Measurements from ENCODE around the gene TMEM14B.

TMEM14B gene

DNA sequence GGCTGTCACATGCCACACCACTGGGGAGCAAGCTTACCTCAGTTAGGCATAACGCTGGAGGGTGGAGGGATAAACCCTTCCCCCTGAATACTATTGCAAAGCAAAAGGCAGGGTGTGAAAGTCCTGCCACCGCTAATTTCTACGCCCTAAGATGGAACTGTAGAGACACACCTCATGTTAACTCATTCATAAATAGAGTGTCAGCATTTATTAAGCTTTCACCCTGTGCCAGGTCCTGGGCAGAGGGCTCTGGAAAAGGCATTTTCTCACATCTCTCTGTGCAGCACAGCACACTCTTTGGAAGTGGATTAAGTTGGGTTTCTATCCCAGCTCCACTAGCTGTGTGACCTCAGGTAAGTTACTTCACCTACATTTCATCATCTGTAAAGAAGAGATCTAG lies 21.8 kb downstream of the TMEM14B start:
- no peak for ATAC-seq
- no peak for TF ChIP-seq ARNTL (CRISPR knock-in tag; IDR thresholded peaks at IDR 0.05; ENCODE audit: borderline replicate concordance, low read depth)
- no peak for TF ChIP-seq RARB (CRISPR knock-in tag; IDR thresholded peaks at IDR 0.05)

- TF ChIP-seq, protein P1, sequence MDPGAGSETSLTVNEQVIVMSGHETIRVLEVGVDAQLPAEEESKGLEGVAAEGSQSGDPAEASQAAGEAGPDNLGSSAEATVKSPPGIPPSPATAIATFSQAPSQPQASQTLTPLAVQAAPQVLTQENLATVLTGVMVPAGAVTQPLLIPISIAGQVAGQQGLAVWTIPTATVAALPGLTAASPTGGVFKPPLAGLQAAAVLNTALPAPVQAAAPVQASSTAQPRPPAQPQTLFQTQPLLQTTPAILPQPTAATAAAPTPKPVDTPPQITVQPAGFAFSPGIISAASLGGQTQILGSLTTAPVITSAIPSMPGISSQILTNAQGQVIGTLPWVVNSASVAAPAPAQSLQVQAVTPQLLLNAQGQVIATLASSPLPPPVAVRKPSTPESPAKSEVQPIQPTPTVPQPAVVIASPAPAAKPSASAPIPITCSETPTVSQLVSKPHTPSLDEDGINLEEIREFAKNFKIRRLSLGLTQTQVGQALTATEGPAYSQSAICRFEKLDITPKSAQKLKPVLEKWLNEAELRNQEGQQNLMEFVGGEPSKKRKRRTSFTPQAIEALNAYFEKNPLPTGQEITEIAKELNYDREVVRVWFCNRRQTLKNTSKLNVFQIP (CRISPR knock-in tag; IDR thresholded peaks at IDR 0.05; ENCODE audit: borderline replicate concordance, low read depth): no peak
- no peak for TF ChIP-seq TOX (CRISPR knock-in tag; IDR thresholded peaks at IDR 0.05; ENCODE audit: borderline replicate concordance)
- ATAC-seq: no peak
Observed at GRCh38 chr6:10771371-10771894, 23.8 kb downstream of the TMEM14B start.

- no peak for ATAC-seq
- TF ChIP-seq, protein P2, sequence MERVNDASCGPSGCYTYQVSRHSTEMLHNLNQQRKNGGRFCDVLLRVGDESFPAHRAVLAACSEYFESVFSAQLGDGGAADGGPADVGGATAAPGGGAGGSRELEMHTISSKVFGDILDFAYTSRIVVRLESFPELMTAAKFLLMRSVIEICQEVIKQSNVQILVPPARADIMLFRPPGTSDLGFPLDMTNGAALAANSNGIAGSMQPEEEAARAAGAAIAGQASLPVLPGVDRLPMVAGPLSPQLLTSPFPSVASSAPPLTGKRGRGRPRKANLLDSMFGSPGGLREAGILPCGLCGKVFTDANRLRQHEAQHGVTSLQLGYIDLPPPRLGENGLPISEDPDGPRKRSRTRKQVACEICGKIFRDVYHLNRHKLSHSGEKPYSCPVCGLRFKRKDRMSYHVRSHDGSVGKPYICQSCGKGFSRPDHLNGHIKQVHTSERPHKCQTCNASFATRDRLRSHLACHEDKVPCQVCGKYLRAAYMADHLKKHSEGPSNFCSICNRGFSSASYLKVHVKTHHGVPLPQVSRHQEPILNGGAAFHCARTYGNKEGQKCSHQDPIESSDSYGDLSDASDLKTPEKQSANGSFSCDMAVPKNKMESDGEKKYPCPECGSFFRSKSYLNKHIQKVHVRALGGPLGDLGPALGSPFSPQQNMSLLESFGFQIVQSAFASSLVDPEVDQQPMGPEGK (CRISPR knock-in tag; IDR thresholded peaks at IDR 0.05; ENCODE audit: borderline replicate concordance): no peak
- TF ChIP-seq, protein P3, sequence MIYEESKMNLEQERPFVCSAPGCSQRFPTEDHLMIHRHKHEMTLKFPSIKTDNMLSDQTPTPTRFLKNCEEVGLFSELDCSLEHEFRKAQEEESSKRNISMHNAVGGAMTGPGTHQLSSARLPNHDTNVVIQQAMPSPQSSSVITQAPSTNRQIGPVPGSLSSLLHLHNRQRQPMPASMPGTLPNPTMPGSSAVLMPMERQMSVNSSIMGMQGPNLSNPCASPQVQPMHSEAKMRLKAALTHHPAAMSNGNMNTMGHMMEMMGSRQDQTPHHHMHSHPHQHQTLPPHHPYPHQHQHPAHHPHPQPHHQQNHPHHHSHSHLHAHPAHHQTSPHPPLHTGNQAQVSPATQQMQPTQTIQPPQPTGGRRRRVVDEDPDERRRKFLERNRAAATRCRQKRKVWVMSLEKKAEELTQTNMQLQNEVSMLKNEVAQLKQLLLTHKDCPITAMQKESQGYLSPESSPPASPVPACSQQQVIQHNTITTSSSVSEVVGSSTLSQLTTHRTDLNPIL (CRISPR knock-in tag; IDR thresholded peaks at IDR 0.05; ENCODE audit: low read depth): no peak
- TF ChIP-seq ZNF8 (CRISPR knock-in tag; IDR thresholded peaks at IDR 0.05) (no peak), ZFP30 (CRISPR knock-in tag; IDR thresholded peaks at IDR 0.05) (no peak), ZFP3 (CRISPR knock-in tag; IDR thresholded peaks at IDR 0.05) (no peak), OSR1 (CRISPR knock-in tag; IDR thresholded peaks at IDR 0.05) (no peak), TCF4 (CRISPR knock-in tag; IDR thresholded peaks at IDR 0.05; ENCODE audit: borderline replicate concordance) (no peak), ZC3H10 (CRISPR knock-in tag; IDR thresholded peaks at IDR 0.05) (no peak), SNAI2 (CRISPR knock-in tag; IDR thresholded peaks at IDR 0.05) (no peak), ZNF565 (CRISPR knock-in tag; conservative IDR thresholded peaks at IDR 0.05; ENCODE audit: low read depth) (no peak), ZNF70 (CRISPR knock-in tag; IDR thresholded peaks at IDR 0.05) (no peak), RARB (CRISPR knock-in tag; IDR thresholded peaks at IDR 0.05) (no peak)
- TF ChIP-seq, protein P1 (CRISPR knock-in tag; IDR thresholded peaks at IDR 0.05; ENCODE audit: borderline replicate concordance, low read depth): no peak
Observed at GRCh38 chr6:10778230-10778629, 30.6 kb downstream of the TMEM14B start.

- no peak for ATAC-seq
- TF ChIP-seq, protein P4, sequence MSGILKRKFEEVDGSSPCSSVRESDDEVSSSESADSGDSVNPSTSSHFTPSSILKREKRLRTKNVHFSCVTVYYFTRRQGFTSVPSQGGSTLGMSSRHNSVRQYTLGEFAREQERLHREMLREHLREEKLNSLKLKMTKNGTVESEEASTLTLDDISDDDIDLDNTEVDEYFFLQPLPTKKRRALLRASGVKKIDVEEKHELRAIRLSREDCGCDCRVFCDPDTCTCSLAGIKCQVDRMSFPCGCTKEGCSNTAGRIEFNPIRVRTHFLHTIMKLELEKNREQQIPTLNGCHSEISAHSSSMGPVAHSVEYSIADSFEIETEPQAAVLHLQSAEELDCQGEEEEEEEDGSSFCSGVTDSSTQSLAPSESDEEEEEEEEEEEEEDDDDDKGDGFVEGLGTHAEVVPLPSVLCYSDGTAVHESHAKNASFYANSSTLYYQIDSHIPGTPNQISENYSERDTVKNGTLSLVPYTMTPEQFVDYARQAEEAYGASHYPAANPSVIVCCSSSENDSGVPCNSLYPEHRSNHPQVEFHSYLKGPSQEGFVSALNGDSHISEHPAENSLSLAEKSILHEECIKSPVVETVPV (CRISPR knock-in tag; IDR thresholded peaks at IDR 0.05): no peak
- TF ChIP-seq, protein P2 (CRISPR knock-in tag; IDR thresholded peaks at IDR 0.05; ENCODE audit: borderline replicate concordance): no peak
Observed at GRCh38 chr6:10779076-10779475, 31.5 kb downstream of the TMEM14B start.

DNA sequence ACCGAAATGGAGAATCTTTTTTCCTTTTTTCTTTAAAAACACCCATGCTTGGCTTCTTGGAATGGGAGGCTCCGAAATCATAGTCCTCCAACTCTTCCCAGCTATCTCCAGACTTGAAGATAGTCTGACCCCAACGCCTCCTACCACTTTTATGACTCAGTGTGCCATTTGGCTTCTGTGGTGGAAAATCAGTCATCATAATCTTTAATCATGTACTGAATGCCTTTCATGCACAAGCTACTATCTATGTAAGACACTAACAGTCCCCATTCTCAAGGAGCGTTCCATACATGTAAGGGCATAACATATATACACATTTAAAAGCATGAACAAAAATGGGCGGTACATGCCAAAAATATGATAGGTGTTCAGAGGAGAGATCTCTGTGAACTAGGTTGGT lies 44.1 kb downstream of the TMEM14B start:
- no peak for ATAC-seq

More for the DNA sequence above, 44.1 kb downstream of the TMEM14B start:
- no peak for TF ChIP-seq ZFP3 (CRISPR knock-in tag; IDR thresholded peaks at IDR 0.05)
- TF ChIP-seq GLIS3 (CRISPR knock-in tag; IDR thresholded peaks at IDR 0.05): no peak
- TF ChIP-seq, protein P4 (CRISPR knock-in tag; IDR thresholded peaks at IDR 0.05): no peak
- TF ChIP-seq ARNTL (CRISPR knock-in tag; IDR thresholded peaks at IDR 0.05; ENCODE audit: borderline replicate concordance, low read depth): no peak
- TF ChIP-seq PPARA (CRISPR knock-in tag; IDR thresholded peaks at IDR 0.05; ENCODE audit: borderline replicate concordance): no peak
- TF ChIP-seq BACH2 (CRISPR knock-in tag; IDR thresholded peaks at IDR 0.05; ENCODE audit: borderline replicate concordance): no peak
- no peak for TF ChIP-seq TOX (CRISPR knock-in tag; IDR thresholded peaks at IDR 0.05; ENCODE audit: borderline replicate concordance)
- no peak for TF ChIP-seq OSR1 (CRISPR knock-in tag; IDR thresholded peaks at IDR 0.05)
- no peak for TF ChIP-seq ZC3H10 (CRISPR knock-in tag; IDR thresholded peaks at IDR 0.05)
